A549 (cell line): ENCODE measurements around the gene TRAPPC11. TPM values are rescaled to one million over a fixed set of nuclear protein-coding genes. Genes with fewer than 3 reads are reported as not detected.

Experiments
- ATAC-seq, 2 experiments: fragments of 200-7000 bp in 1 of 2; fragments of >200 bp in 1 of 2; cut with Nextera tagmentation in 1 of 2; cut with Tn5 transposase in 1 of 2; 3 replicates each; pipeline versions ENCODE4 v1.8.0 to v1.9.1; 2018 to 2020; ENCODE audit warnings: mild to moderate bottlenecking in 1 of 2, moderate library complexity in 1 of 2
- CTCF ChIA-PET: fragments of 300-600 bp; sonication (Branson Sonifier 250); formaldehyde crosslinking; extraction: SDS; loops from one replicate; lab custom pipeline; 2021; ENCODE audit warnings: antibody characterized with exemption, inconsistent platforms; lab: Yijun Ruan, JAX
- POLR2A ChIA-PET: fragments of 350-600 bp; formaldehyde crosslinking; extraction: SDS; loops from one replicate; lab custom pipeline; 2021; ENCODE audit warnings: antibody characterized with exemption, inconsistent platforms; lab: Yijun Ruan, JAX
- DNase-seq, 2 experiments: peaks; one replicate each; pipeline versions ENCODE4 v3.0.0 to v3.0.0-alpha.2; 2011 to 2016; ENCODE audit warnings: low read depth in 1 of 2, low spot score in 1 of 2
- FAIRE-seq: peaks from 2 replicates; lab custom pipeline; 2011; peaks lifted over from hg19 to GRCh38; lab: Jason Lieb, UNC
- H3K27ac ChIP-seq, 2 experiments: fragments of >200 bp; sonication (Bioruptor Twin); formaldehyde crosslinking; 3 replicates each; pipeline ENCODE4 v1.5.1; 2016 to 2017
- H3K4me1 ChIP-seq: fragments of >200 bp; sonication (Bioruptor Twin); formaldehyde crosslinking; 3 replicates; pipeline ENCODE4 v1.6.1; 2016
- H3K4me2 ChIP-seq: fragments of >200 bp; sonication (Bioruptor Twin); formaldehyde crosslinking; 3 replicates; pipeline ENCODE4 v1.6.1; 2016
- H3K4me3 ChIP-seq: fragments of >200 bp; sonication (Bioruptor Twin); formaldehyde crosslinking; 3 replicates; pipeline ENCODE4 v1.5.1; 2016
- H3K9me3 ChIP-seq: fragments of >200 bp; sonication (Bioruptor Twin); formaldehyde crosslinking; 3 replicates; pipeline ENCODE4 v1.6.1; 2016
- CBX8 ChIP-seq: fragments of 200-600 bp; sonication (generic); IDR thresholded peaks from 2 replicates; pipeline ENCODE4 v1.6.1; 2016
- CHD2 ChIP-seq: fragments of 150-350 bp; IDR thresholded peaks from 2 replicates; pipeline ENCODE4 v1.6.1; 2014; ENCODE audit warnings: low read length; ENCODE audit not compliant: partially characterized antibody
- ESRRA ChIP-seq: fragments of 150-350 bp; IDR thresholded peaks from 2 replicates; pipeline ENCODE4 v1.6.1; 2014; ENCODE audit warnings: mild to moderate bottlenecking, low read length, borderline replicate concordance
- FOXS1 ChIP-seq: fragments of 250-450 bp; sonication (Bioruptor Pico); IDR thresholded peaks from 2 replicates; pipeline ENCODE4 v1.5.0; 2020; ENCODE audit warnings: mild to moderate bottlenecking, moderate library complexity
- HDAC2 ChIP-seq: fragments of 200-600 bp; sonication (generic); IDR thresholded peaks from 2 replicates; pipeline ENCODE4 v1.6.1; 2016
- HEYL ChIP-seq: fragments of 250-450 bp; sonication (Bioruptor Pico); IDR thresholded peaks from 2 replicates; pipeline ENCODE4 v1.8.0; 2021; ENCODE audit warnings: mild to moderate bottlenecking, moderate library complexity
- HOXA7 ChIP-seq: fragments of 250-450 bp; sonication (Bioruptor Pico); IDR thresholded peaks from 2 replicates; pipeline ENCODE4 v1.5.0; 2020; ENCODE audit warnings: mild to moderate bottlenecking, moderate library complexity
- HOXB13 ChIP-seq: fragments of 250-450 bp; sonication (Bioruptor Pico); IDR thresholded peaks from 2 replicates; pipeline ENCODE4 v1.5.0; 2020; ENCODE audit warnings: low read depth, mild to moderate bottlenecking, moderate library complexity
- HOXB5 ChIP-seq: fragments of 250-450 bp; sonication (Bioruptor Pico); IDR thresholded peaks from 2 replicates; pipeline ENCODE4 v1.5.0; 2020; ENCODE audit warnings: mild to moderate bottlenecking, moderate library complexity
- JUN ChIP-seq, 2 experiments: fragments of >200 bp; sonication (Bioruptor Twin); formaldehyde crosslinking; IDR thresholded peaks; 2 replicates in 1 of 2; 3 replicates in 1 of 2; pipeline ENCODE4 v1.6.1; 2016 to 2017
- JUNB ChIP-seq: fragments of >200 bp; sonication (Bioruptor Twin); formaldehyde crosslinking; IDR thresholded peaks from 2 replicates; pipeline ENCODE4 v1.6.1; 2016
- KDM1A ChIP-seq: fragments of 200-600 bp; sonication (generic); IDR thresholded peaks from 2 replicates; pipeline ENCODE4 v1.6.1; 2016; ENCODE audit warnings: low read depth, mild to moderate bottlenecking
- KDM5A ChIP-seq: fragments of 200-600 bp; sonication (generic); IDR thresholded peaks from 2 replicates; pipeline ENCODE4 v1.6.1; 2016; ENCODE audit warnings: antibody characterized with exemption, mild to moderate bottlenecking
- MAFK ChIP-seq: fragments of 450-650 bp; IDR thresholded peaks from 2 replicates; pipeline ENCODE4 v1.6.1; 2014; ENCODE audit not compliant: partially characterized antibody
- NFE2L2 ChIP-seq: fragments of 150-350 bp; conservative IDR thresholded peaks from 2 replicates; pipeline ENCODE4 v1.6.1; 2014; ENCODE audit warnings: low read length
- NR3C1 ChIP-seq: fragments of >200 bp; sonication (Bioruptor Twin); formaldehyde crosslinking; IDR thresholded peaks from 3 replicates; pipeline ENCODE4 v1.6.1; 2017
- POLR2A ChIP-seq: IDR thresholded peaks from 2 replicates; pipeline ENCODE4 v1.6.1; 2012; ENCODE audit warnings: mild to moderate bottlenecking, low read length
- POLR2AphosphoS2 ChIP-seq: conservative IDR thresholded peaks from 2 replicates; pipeline ENCODE4 v1.6.1; 2012; ENCODE audit warnings: low read length, improper control_type of control experiment, inconsistent platforms
- RFX5 ChIP-seq: fragments of 450-650 bp; IDR thresholded peaks from 2 replicates; pipeline ENCODE4 v1.7.1; 2014; ENCODE audit warnings: antibody characterized with exemption, mild to moderate bottlenecking, moderate library complexity
- RNF2 ChIP-seq: fragments of 200-600 bp; sonication (generic); IDR thresholded peaks from 2 replicates; pipeline ENCODE4 v1.6.1; 2016; ENCODE audit warnings: low read depth, mild to moderate bottlenecking, antibody characterized with exemption, moderate library complexity, borderline replicate concordance
- SMC3 ChIP-seq: fragments of >200 bp; sonication (Bioruptor Twin); formaldehyde crosslinking; IDR thresholded peaks from 3 replicates; pipeline ENCODE4 v1.6.1; 2018; ENCODE audit warnings: inconsistent platforms
- SREBF2 ChIP-seq: fragments of 450-650 bp; IDR thresholded peaks from 2 replicates; pipeline ENCODE4 v1.6.1; 2014; ENCODE audit warnings: mild to moderate bottlenecking, moderate library complexity
- TFCP2L1 ChIP-seq: fragments of 250-450 bp; sonication (Bioruptor Pico); IDR thresholded peaks from 2 replicates; pipeline ENCODE4 v1.5.0; 2021; ENCODE audit warnings: mild to moderate bottlenecking
- TP53 ChIP-seq: fragments of 250-450 bp; sonication (Bioruptor Pico); IDR thresholded peaks from 2 replicates; pipeline ENCODE4 v1.5.0; 2021; ENCODE audit warnings: mild to moderate bottlenecking, moderate library complexity
- ZC3H11A ChIP-seq: fragments of 450-650 bp; IDR thresholded peaks from 2 replicates; pipeline ENCODE4 v1.6.1; 2014; ENCODE audit warnings: antibody characterized with exemption, mild to moderate bottlenecking
- ZNF302 ChIP-seq: fragments of 250-450 bp; sonication (Bioruptor Pico); IDR thresholded peaks from 2 replicates; pipeline ENCODE4 v1.9.0; 2021; ENCODE audit warnings: inconsistent platforms, mild to moderate bottlenecking, moderate library complexity
- ZSCAN20 ChIP-seq: fragments of 250-450 bp; sonication (Bioruptor Pico); IDR thresholded peaks from 2 replicates; pipeline ENCODE4 v1.8.0; 2022; ENCODE audit warnings: mild to moderate bottlenecking, moderate library complexity
- WGBS: methylation state at CpG from one replicate; pipeline ENCODE4 v1.1.6; 2017; ENCODE audit errors: missing lambda C conversion rate; 5-methylcytosine and 5-hydroxymethylcytosine counted together
- polyA plus RNA-seq, 4 experiments: library from polyadenylated mRNA; depleted of rRNA in 3 of 4; stranded (reverse); fragments of >200 nt; fragmentation: RNase III in 1 of 4; extraction: RNeasy Plus Mini Kit Qiagen cat#74134 plus additional on column Dnase treatment in 1 of 4; gene quantifications; 2 replicates in 3 of 4; 3 replicates in 1 of 4; pipeline ENCODE4 v1.2.3, GENCODE V29; 2011 to 2017
- TF ChIP-seq, protein P1 (sequence below): fragments of 450-650 bp; IDR thresholded peaks from 2 replicates; pipeline ENCODE4 v1.6.1; 2014; ENCODE audit warnings: antibody characterized with exemption

Gene TRAPPC11
- polyA plus RNA-seq, 2 of the 4 experiments (the other 2 are of a cell fraction) = 10.8 to 39.8 TPM

DNA sequence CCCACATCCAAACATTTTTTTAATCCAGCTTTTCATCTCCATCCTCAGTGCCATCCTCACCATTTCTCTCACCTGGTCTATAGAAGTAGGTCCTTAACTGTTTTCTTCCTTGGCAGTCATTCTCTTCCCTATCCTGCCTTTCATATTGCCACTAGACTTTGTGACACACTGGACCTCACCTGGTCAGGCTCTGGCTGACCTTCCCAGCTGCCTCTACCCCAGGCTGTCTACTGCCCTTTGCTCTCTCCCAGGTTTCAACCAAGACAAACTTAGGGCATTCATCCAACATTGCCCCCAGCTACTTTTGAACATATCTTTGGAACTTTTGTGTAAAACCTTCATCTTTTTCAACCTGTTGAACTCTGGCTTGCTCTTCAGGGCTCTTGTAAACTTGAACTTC is 39.8 kb downstream of the TRAPPC11 start:
- DNase-seq (no peak), ATAC-seq (no peak)
- POLR2A ChIA-PET = no interaction called here
- H3K27ac ChIP-seq = no peak overlapping the region
- H3K4me1 ChIP-seq = no peaks in the 10 kb centered on the region
- H3K4me3 ChIP-seq = no peak overlapping the region
- CTCF ChIA-PET = no interaction called here
- H3K4me2 ChIP-seq = no peak overlapping the region
- TF ChIP-seq TP53 (CRISPR knock-in tag) (no peak), RFX5 (no peak), FOXS1 (CRISPR knock-in tag) (no peak), ZC3H11A (no peak), HDAC2 (no peak), MAFK (no peak), JUNB (no peak), NFE2L2 (no peak), NR3C1 (no peak), CBX8 (no peak), HOXB13 (no peak), JUN (IDR thresholded peaks at IDR 0.05) (no peak), ZNF302 (CRISPR knock-in tag) (no peak), ESRRA (no peak), POLR2AphosphoS2 (no peak), KDM1A (no peak), TFCP2L1 (CRISPR knock-in tag) (no peak), RNF2 (no peak), HEYL (CRISPR knock-in tag) (no peak), POLR2A (no peak)
- TF ChIP-seq, all 56 proteins: peak for 0
- H3K9me3 ChIP-seq = no peaks in the 10 kb centered on the region
- FAIRE-seq = no peak

DNA sequence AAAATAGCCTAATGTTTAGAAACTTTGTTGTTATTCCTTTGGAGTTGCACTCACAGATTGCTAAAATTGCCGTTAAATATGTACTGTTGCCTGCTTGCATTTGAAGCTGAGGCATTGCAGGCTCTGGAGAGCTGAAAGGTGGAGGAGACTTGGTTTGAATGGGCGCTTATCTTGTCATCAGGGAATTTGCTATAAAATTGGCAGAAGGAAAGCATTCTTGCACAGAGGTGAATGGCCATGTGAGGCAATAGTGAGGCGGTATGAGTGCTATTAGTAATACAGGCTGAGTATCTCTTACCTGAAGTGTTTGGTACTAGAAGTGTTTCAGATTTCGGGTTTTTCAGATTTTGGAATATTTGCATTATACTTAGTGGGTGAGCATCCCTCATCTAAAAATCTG is 41.3 kb downstream of the TRAPPC11 start:
- no peak overlapping the region for H3K4me2 ChIP-seq
- CTCF ChIA-PET = no interaction called here
- no peak overlapping the region for H3K4me3 ChIP-seq
- H3K27ac ChIP-seq = no peak overlapping the region
- H3K9me3 ChIP-seq = no peaks in the 10 kb centered on the region
- TF ChIP-seq HOXA7 = no peak
- TF ChIP-seq SREBF2 = no peak
- TF ChIP-seq SMC3 = no peak
- no peak for TF ChIP-seq HOXB5
- TF ChIP-seq KDM5A = no peak
- TF ChIP-seq FOXS1 (CRISPR knock-in tag) = no peak
- TF ChIP-seq TFCP2L1 (CRISPR knock-in tag) = no peak
- TF ChIP-seq JUN (IDR thresholded peaks at IDR 0.05) = no peak
- TF ChIP-seq HEYL (CRISPR knock-in tag) = no peak
- TF ChIP-seq, all 56 proteins: peak for 0
- no peaks in the 10 kb centered on the region for H3K4me1 ChIP-seq
- FAIRE-seq (no peak), ATAC-seq (no peak), DNase-seq (no peak)
- 96% methylated on average over 4 of the region's 4 CpGs for WGBS
- POLR2A ChIA-PET = no interaction called here

DNA sequence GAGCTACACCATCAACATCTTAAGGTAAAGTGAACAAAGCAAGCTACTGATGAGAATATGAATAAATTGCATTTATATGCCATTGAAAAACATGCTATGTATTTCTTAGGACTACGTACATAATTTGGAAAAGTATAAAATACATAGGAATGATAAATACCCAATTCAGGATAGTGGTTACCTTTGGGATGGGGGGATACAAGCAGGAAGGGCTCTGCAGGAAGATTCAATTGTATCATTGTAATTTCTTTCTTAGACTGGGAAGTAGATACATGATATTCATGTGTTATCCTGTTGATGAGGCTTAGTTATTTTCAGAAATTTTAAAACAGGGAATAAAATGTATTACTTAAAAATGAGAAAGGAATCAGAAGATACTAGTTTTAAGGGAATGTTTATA is 43.4 kb downstream of the TRAPPC11 start:
- Histone ChIP-seq H3K4me2 (no peak overlapping the region), H3K4me3 (no peak overlapping the region), H3K9me3 (no peaks in the 10 kb centered on the region), H3K4me1 (no peaks in the 10 kb centered on the region), H3K27ac (no peak overlapping the region)
- no peak for DNase-seq
- ATAC-seq = no peak
- POLR2A ChIA-PET = no interaction called here
- WGBS = 0% methylated on average over 1 of the region's 1 CpG
- CTCF ChIA-PET = no interaction called here
- no peak for FAIRE-seq
- TF ChIP-seq, protein P1, sequence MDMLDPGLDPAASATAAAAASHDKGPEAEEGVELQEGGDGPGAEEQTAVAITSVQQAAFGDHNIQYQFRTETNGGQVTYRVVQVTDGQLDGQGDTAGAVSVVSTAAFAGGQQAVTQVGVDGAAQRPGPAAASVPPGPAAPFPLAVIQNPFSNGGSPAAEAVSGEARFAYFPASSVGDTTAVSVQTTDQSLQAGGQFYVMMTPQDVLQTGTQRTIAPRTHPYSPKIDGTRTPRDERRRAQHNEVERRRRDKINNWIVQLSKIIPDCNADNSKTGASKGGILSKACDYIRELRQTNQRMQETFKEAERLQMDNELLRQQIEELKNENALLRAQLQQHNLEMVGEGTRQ = no peak
- TF ChIP-seq SREBF2 (no peak), HOXB13 (no peak), JUN (IDR thresholded peaks at IDR 0.05) (no peak), ZSCAN20 (CRISPR knock-in tag) (no peak), CHD2 (no peak), HEYL (CRISPR knock-in tag) (no peak)
